ENCODE data around the gene WDR36.

DNA sequence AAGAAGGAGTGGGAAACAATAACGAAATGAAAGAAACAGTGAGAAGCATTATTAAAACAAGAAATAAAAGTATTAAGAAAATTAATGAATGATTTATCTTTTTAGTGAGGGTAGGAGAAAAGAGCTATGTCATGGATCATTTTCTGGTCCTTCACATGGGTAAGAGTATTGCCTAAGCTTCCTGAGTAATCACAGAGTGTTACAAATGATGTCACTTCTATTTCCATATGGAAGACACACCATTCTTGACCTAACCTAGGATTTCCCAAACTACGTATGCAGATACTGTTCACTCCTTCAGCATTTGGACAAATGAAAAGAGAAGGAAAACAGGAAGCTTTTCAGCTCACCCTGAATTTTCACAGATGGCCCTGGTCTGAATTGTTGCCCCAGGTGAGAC, 23.9 kb upstream of the WDR36 start:
- TF ChIP-seq POLR2A (IDR thresholded peaks at IDR 0.05) = no peak
- TF ChIP-seq, protein P1, sequence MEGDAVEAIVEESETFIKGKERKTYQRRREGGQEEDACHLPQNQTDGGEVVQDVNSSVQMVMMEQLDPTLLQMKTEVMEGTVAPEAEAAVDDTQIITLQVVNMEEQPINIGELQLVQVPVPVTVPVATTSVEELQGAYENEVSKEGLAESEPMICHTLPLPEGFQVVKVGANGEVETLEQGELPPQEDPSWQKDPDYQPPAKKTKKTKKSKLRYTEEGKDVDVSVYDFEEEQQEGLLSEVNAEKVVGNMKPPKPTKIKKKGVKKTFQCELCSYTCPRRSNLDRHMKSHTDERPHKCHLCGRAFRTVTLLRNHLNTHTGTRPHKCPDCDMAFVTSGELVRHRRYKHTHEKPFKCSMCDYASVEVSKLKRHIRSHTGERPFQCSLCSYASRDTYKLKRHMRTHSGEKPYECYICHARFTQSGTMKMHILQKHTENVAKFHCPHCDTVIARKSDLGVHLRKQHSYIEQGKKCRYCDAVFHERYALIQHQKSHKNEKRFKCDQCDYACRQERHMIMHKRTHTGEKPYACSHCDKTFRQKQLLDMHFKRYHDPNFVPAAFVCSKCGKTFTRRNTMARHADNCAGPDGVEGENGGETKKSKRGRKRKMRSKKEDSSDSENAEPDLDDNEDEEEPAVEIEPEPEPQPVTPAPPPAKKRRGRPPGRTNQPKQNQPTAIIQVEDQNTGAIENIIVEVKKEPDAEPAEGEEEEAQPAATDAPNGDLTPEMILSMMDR (IDR thresholded peaks at IDR 0.05) = no peak
